Neural cell (in vitro differentiated cells): ENCODE data around the gene DDX39B.

Source experiments
- POLR2AphosphoS5 ChIP-seq: IDR thresholded peaks from 2 replicates; pipeline ENCODE4 v1.6.1; 2012
- TF ChIP-seq, protein P1 (sequence below): fragments of 450-650 bp; IDR thresholded peaks from 2 replicates; pipeline ENCODE4 v1.5.1; 2014; ENCODE audit warnings: antibody characterized with exemption, mild to moderate bottlenecking, moderate library complexity; ENCODE audit not compliant: poor library complexity, severe bottlenecking

DNA sequence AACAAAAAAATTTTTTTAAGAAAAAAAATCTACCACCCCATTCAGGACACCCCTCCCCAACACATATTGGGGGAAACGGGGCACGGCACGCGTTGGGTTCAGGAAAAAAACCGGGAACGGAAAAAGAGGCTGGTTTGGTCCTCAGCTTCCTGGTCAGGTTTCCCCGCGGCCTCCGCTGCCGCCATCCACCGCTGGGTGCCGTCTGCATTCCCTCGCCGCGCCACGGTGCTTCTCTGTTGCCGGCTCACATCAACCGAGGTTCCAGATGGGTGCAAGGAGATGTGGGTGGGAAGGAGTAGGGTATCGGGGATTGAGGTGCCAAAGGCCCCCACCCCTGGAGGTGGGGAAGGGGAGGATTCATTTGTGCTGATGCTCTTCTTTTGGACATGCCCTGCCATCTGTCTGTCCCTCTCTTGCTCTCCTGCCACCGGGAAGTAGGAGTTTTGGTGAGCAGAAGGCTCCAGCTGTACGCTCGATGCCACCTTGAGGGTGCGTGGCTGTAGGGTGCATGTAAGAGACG is 7.2 kb downstream of the DDX39B start:
- TF ChIP-seq, protein P1, sequence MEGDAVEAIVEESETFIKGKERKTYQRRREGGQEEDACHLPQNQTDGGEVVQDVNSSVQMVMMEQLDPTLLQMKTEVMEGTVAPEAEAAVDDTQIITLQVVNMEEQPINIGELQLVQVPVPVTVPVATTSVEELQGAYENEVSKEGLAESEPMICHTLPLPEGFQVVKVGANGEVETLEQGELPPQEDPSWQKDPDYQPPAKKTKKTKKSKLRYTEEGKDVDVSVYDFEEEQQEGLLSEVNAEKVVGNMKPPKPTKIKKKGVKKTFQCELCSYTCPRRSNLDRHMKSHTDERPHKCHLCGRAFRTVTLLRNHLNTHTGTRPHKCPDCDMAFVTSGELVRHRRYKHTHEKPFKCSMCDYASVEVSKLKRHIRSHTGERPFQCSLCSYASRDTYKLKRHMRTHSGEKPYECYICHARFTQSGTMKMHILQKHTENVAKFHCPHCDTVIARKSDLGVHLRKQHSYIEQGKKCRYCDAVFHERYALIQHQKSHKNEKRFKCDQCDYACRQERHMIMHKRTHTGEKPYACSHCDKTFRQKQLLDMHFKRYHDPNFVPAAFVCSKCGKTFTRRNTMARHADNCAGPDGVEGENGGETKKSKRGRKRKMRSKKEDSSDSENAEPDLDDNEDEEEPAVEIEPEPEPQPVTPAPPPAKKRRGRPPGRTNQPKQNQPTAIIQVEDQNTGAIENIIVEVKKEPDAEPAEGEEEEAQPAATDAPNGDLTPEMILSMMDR: no peak
- no peak for TF ChIP-seq POLR2AphosphoS5
